ENCODE results near the gene DVL3.

DNA sequence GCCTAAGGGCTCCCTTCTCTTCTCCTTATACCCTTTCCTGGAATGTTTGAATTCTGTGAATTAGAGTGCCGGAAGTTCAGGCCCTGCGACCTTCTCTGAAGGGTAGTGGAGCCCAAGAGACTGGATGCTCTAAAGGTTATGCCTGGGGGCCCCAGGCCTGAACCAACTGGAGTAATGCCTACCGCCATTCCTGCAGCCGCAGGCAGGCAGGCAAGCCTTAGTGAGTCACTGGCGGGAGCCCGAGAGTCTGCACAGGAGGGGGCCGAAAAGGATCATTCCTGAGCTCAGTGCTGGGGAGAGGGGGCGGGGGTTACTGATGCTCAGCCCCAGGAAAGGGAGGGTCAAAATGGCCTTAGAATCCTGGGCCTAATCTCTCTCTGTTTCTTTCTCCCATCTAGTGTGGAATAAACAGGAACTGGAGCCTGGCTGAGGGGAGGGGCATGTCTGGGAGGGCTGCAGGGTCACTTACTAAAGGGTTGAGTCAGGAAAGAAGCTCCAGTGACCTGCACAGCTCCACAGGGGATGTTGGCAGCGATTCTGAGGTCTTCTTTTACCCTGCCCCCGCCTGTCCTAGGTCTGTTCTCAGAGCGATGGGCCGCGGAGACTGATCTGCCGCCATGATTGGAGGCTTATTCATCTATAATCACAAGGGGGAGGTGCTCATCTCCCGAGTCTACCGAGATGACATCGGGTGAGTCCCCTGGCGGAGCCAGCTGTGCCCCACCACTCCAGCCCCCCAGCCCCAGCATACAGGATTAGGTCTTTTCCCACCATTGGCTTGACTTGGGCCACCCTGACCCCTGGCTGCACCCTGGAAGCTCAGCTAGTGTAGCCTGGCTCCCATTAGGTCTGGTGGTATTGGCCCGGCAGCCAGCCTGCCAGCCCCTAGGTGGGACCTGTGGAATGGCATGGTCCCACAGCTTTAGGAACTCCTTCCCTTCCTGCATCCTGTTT is 21.5 kb downstream of the DVL3 start:
- TF ChIP-seq POLR2AphosphoS5 (IDR thresholded peaks at IDR 0.05) = peak in 2 of 3 donors; percentile 12 to 53
- no peak for TF ChIP-seq POLR2A (IDR thresholded peaks at IDR 0.05)

Data from spleen (tissue), 3 donors.